Stimulated activated CD8-positive, alpha-beta memory T cell treated with anti-CD3 and anti-CD28 coated beads, Interleukin-4, amount 100 ng/mL, for 48 hours (primary cell): ENCODE results near the gene ANKRD1.
"Not testable (repeated sequence)": the region's sequence is repeated elsewhere in the genome, so short reads cannot be mapped to it uniquely, and the experiment has no call there.

Experiments
- DNase-seq: peaks from one replicate; pipeline ENCODE4 v3.0.0-alpha.2; 2020

The ANKRD1 gene

DNA sequence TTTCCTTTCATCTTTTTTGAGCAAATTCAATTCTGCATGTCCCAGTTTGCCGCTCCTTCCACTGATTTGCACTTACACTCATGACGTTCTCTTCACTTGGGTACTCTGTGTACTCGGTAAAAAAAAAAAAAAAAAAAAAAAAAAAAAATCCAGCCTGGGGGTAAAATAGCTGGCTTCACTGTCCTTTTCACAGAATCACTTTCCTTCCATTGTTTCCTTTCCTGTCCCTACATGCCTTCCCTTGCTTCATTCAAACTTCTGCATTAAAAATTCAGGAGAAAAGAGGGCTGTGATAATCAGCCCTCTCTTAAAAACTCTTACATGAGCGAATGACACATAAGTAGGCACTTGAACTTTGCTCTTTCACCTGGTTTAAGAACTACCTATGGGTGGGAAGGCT, 8.7 kb downstream of the ANKRD1 start:
- no peak for DNase-seq

DNA sequence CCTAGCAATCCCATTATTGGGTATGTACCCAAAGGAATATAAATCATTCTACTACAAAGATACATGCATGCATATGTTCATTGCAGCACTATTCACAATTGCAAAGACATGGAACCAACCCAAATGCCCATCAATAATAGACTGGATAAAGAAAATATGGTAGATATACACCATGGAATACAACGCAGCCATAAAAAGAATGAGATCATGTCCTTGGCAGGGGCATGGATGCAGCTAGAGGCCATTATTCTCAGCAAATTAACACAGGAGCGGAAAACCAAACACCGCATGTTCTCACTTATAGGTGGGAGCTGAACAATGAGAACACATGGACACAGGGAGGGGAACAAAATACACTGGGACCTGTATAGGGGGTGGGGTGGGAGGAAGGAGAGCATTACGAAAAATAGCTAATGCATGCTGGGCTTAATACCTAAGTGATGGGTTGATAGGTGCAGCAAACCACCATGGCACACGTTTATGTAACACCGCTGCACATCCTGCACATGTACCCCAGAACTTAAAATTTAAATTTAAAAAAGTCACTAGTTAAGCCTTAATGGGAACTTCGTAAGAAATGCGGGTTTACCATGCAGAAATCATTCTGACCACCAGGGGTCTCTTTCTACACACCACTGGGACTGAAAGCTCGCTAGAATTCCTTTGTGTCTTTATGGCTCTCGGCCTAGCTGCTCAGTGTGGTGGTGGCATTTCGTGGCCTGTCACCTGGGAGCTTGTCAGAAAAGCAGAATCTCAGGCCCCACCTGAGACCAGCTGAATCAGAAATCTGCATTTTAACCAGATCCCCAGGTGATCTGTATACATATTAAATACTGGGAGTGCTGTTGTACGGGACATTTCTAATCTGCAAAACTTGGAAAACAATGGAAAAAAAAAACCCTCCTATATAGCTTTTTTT, 9.5 kb downstream of the ANKRD1 start:
- peak; percentile 56 for DNase-seq

DNA sequence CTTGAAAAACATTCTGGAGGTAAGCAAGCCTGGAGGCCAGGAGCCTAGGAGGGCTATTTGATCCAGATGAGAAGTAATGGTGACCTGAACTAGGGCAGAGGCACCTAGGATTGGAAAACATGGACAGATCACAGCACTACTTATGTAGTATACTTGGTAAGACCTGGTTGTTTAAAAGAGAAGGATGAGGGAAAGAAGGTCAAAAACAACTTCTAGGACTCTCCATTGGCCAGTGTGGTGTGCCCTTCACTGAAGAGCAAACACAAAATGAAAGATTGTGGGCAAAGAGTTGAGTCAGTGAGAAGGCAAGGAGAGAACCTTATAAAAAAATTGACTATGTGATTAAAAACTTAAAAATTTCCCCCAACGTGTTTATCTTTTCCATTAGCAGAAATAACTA, 14.3 kb downstream of the ANKRD1 start:
- DNase-seq: no peak

DNA sequence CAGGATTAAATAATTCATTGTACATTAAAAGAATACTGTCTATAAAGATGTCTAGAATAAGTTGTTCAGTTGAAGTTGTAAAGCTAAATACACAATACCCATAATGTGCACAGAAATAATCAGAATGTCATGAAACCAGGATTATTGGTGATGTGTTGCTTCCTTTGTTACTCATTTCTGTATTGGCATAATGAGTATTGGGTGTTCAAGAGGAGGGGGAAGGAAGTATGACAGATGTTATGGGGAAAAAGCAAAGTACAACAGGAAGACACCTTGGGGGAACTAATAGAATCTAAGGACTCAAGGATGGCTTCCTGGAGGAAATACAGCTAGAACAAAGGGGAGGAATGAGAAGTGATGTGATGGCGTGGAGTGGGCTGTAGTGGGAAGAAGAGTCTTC, 15.0 kb downstream of the ANKRD1 start:
- DNase-seq: no peak

GRCh38 chr10:90896916-90897315, 24.0 kb downstream of the ANKRD1 start:
- not testable (repeated sequence) for DNase-seq

DNA sequence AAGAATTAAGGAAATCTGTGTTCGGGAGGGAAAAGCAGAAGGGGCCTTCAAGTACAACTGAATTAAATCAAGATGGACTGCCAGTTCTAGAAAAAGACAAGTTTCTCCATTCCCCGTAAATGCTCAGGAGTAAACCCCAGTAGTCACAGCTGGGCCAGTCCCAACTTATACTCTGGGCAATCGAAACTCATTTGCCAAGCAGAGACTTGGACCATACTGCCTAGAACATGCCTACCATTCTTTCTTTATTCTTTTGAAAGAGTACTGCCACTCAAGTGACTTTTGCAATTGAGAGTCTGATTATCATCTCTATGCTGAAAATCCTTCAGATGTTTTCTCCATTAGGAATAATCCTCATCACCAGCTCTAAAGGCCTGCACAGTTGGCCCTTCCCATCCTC, 27.7 kb downstream of the ANKRD1 start:
- no peak for DNase-seq

DNA sequence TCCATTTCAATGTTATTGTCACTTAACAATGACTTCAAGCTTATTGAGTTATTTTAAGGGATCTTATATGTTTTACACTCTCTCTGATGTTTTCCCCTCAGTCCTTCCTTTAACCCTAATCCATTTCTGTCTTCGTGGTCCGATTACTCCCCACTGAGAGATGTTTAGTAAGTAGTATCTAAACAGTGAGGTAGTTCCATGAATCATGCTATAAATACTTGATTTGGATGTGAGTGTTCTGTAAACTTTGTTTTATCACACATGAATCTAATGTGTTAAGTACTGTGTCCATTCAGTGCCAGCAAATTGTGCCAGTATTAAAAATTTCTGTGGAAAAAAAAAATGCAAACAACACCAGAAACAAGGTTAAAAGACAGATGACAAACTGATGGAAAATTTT, 30.5 kb downstream of the ANKRD1 start:
- DNase-seq: no peak

- DNase-seq: no peak
Measured at GRCh38 chr10:90889636-90890035, 31.3 kb downstream of the ANKRD1 start.

DNA sequence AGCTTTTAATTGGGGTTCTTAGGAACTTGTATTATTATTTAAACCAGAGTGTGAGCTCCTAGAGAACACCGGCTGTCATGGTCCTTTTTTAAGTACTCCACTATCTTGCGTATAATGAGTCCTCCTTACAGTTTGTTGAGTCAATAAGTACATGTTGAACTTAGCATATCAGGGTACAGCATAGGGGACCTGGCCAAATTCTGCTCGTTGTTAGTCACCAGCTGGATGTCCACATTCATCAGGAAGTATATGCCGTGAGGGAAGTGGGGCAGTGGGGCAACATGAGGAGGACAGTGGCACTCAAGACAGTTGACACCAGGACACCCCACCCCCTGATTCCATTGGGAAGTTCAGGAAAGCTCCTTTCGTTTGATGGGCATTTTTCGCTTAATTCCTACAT, 32.5 kb downstream of the ANKRD1 start:
- no peak for DNase-seq

DNA sequence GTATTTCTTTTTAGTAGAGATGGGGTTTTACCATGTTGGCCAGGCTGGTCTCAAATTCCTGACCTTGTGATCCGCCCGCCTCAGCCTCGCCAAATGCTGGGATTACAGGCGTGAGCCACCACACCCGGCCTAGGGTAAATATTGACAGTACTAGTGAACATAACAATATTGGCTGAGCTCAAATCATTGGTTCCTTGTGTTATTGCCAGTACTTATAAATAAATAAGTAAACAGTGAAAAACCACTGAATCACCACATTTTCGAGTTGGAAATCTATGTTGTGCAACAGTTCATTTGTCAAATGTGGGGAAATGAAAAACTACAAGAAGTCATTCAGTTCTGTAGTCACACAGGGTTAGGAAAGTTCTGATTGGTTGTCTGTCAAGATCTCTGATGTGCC, 33.3 kb downstream of the ANKRD1 start:
- no peak for DNase-seq

GRCh38 chr10:90885176-90885575, 35.7 kb downstream of the ANKRD1 start:
- no peak for DNase-seq

GRCh38 chr10:90884431-90884830, 36.5 kb downstream of the ANKRD1 start:
- no peak for DNase-seq

- DNase-seq: not testable (repeated sequence)
Measured at GRCh38 chr10:90880059-90880719, 40.7 kb downstream of the ANKRD1 start.

GRCh38 chr10:90879062-90879461, 41.8 kb downstream of the ANKRD1 start:
- DNase-seq: no peak

DNA sequence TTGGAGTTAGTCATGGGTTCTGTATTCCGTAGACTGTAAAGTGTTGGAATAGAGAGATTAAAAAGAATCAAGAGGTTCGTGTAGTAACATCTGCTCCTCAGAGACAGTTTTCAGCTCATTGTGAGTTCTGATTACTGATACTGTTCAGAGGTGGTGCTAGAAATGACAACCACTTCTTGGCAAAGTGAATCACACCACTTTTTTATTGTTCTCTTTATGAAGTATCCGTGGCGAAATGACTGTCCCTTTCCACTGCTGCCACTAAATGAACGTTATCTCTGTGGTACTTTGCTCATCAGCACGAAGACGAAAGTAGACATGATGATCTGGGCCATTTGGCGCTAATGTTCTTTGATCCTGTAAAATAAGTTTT, 48.3 kb downstream of the ANKRD1 start:
- DNase-seq: peak; percentile 45

DNA sequence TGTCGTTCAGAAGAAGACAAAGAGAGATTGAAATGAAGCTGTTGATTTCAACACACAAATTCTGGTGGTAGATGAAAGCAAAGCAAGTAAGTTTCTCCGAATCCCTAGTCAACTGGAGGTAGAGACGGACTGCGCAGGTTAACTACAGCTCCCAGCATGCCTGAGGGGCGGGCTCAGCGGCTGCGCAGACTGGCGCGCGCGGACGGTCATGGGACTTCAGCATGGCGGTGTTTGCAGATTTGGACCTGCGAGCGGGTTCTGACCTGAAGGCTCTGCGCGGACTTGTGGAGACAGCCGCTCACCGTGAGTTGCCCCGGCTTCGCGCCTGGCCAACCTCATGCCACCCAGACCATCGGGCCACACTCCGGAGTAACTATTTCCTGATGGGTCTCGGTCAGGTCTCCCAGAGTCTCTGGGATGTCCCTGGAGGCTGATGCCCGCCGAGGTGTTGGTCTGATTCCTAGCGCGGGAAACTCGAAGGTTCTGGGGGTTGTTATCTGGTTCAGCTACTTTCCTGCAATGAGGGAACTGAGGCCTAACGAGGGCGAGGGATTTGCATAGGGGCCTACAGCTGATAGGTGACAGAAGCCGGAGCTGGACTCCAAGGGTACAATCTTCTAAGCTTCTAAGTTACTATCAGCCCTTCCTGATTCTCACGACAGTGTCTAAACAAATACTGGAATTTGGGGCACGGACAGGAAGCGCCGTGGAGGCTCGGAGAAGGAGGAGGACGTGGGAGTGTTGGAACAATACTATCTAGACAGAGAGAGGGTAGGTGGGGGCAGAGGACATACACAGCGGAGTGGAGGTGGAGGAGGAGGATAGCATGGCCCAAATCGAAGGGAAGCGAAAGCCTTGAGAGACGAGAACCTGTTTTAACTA, 48.9 kb downstream of the ANKRD1 start, which contains the start of gene RPP30:
TSS of gene RPP30 (plus strand) at position 209 of the 882 bp plus-strand sequence. CDS start at position 222, 13 bp downstream.
- peak; percentile 89 for DNase-seq

DNA sequence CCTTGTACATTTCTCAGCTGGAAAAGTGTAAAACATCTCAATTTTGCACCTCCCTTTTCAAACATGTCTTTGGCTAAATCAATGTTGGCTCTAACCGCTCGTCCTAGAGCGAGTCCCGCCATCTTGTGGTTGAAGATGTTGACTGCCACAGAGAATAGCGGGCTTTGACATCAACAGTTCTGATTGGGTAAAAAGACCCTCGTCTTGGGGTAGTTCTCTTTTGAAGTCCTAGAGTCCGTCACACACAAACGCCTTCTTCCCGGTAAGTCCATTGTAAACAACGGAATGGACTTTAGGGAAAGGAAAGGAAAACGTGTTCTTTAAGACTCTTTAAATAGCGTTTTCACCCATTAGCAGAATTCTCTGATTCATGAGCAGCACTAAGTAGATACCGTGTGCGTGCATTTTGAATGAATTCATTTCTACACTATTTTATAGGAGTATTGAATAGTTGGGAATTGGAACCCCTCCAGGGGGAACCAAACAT, 49.6 kb downstream of the ANKRD1 start:
- DNase-seq: peak; percentile 51

GRCh38 chr10:90866050-90866598, 54.8 kb downstream of the ANKRD1 start:
- DNase-seq: no peak

GRCh38 chr10:90865401-90865800, 55.5 kb downstream of the ANKRD1 start:
- no peak for DNase-seq

- no peak for DNase-seq
Measured at GRCh38 chr10:90862908-90863514, 57.9 kb downstream of the ANKRD1 start.
